ENCODE results near the gene DLK1.

DNA sequence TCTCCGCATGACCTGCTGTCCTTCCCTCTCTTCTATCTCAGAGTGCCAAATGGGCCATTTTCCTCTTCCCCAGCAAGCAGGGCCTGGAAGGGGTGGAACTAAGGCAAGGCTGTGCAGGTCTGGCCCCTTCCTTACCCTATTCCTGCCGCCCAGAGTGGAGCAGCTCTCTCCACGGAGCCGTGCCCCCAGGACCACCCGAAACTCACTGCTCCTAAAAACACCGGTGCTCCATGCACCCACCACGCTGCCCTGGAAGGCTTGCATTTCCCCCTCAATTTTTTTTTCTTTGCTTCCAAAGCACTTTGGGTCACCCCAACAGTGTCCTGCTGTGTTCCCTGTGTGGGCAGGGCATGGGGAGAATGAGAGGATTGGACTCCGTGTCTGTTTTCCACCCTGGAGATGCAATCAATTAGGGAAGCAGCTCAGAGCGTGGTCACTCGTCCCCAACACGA, 50.7 kb downstream of the DLK1 start:
- TF ChIP-seq, protein P1, sequence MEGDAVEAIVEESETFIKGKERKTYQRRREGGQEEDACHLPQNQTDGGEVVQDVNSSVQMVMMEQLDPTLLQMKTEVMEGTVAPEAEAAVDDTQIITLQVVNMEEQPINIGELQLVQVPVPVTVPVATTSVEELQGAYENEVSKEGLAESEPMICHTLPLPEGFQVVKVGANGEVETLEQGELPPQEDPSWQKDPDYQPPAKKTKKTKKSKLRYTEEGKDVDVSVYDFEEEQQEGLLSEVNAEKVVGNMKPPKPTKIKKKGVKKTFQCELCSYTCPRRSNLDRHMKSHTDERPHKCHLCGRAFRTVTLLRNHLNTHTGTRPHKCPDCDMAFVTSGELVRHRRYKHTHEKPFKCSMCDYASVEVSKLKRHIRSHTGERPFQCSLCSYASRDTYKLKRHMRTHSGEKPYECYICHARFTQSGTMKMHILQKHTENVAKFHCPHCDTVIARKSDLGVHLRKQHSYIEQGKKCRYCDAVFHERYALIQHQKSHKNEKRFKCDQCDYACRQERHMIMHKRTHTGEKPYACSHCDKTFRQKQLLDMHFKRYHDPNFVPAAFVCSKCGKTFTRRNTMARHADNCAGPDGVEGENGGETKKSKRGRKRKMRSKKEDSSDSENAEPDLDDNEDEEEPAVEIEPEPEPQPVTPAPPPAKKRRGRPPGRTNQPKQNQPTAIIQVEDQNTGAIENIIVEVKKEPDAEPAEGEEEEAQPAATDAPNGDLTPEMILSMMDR (IDR thresholded peaks at IDR 0.05): no peak
- TF ChIP-seq POLR2A (IDR thresholded peaks at IDR 0.05): no peak

Measured in body of pancreas (tissue), 4 donors.